A549 (cell line): Measurements from ENCODE around the gene KLHL13. TPM values are rescaled to one million over a fixed set of nuclear protein-coding genes. Genes with fewer than 3 reads are reported as not detected.

ENCODE experiments used
- ATAC-seq, 2 experiments: fragments of 200-7000 bp in 1 of 2; fragments of >200 bp in 1 of 2; cut with Nextera tagmentation in 1 of 2; cut with Tn5 transposase in 1 of 2; 3 replicates each; pipeline versions ENCODE4 v1.8.0 to v1.9.1; 2018 to 2020; ENCODE audit warnings: mild to moderate bottlenecking in 1 of 2, moderate library complexity in 1 of 2
- CTCF ChIA-PET: fragments of 300-600 bp; sonication (Branson Sonifier 250); formaldehyde crosslinking; extraction: SDS; loops from one replicate; lab custom pipeline; 2021; ENCODE audit warnings: antibody characterized with exemption, inconsistent platforms; lab: Yijun Ruan, JAX
- POLR2A ChIA-PET: fragments of 350-600 bp; formaldehyde crosslinking; extraction: SDS; loops from one replicate; lab custom pipeline; 2021; ENCODE audit warnings: antibody characterized with exemption, inconsistent platforms; lab: Yijun Ruan, JAX
- DNase-seq, 2 experiments: peaks; one replicate each; pipeline versions ENCODE4 v3.0.0 to v3.0.0-alpha.2; 2011 to 2016; ENCODE audit warnings: low read depth in 1 of 2, low spot score in 1 of 2
- FAIRE-seq: peaks from 2 replicates; lab custom pipeline; 2011; peaks lifted over from hg19 to GRCh38; lab: Jason Lieb, UNC
- H3K27ac ChIP-seq, 2 experiments: fragments of >200 bp; sonication (Bioruptor Twin); formaldehyde crosslinking; 3 replicates each; pipeline ENCODE4 v1.5.1; 2016 to 2017
- H3K4me1 ChIP-seq: fragments of >200 bp; sonication (Bioruptor Twin); formaldehyde crosslinking; 3 replicates; pipeline ENCODE4 v1.6.1; 2016
- H3K4me2 ChIP-seq: fragments of >200 bp; sonication (Bioruptor Twin); formaldehyde crosslinking; 3 replicates; pipeline ENCODE4 v1.6.1; 2016
- H3K4me3 ChIP-seq: fragments of >200 bp; sonication (Bioruptor Twin); formaldehyde crosslinking; 3 replicates; pipeline ENCODE4 v1.5.1; 2016
- H3K9me3 ChIP-seq: fragments of >200 bp; sonication (Bioruptor Twin); formaldehyde crosslinking; 3 replicates; pipeline ENCODE4 v1.6.1; 2016
- CBX2 ChIP-seq: fragments of 200-600 bp; sonication (generic); IDR thresholded peaks from 2 replicates; pipeline ENCODE4 v1.6.1; 2016; ENCODE audit warnings: low read depth, mild to moderate bottlenecking, borderline replicate concordance
- CHD2 ChIP-seq: fragments of 150-350 bp; IDR thresholded peaks from 2 replicates; pipeline ENCODE4 v1.6.1; 2014; ENCODE audit warnings: low read length; ENCODE audit not compliant: partially characterized antibody
- CTCF ChIP-seq: fragments of >200 bp; sonication (Bioruptor Twin); formaldehyde crosslinking; IDR thresholded peaks from 3 replicates; pipeline ENCODE4 v1.5.1; 2016
- EHF ChIP-seq: fragments of 250-450 bp; sonication (Bioruptor Pico); IDR thresholded peaks from 2 replicates; pipeline ENCODE4 v1.5.0; 2020; ENCODE audit warnings: mild to moderate bottlenecking
- FOSL2 ChIP-seq, 2 experiments: fragments of 450-650 bp in 1 of 2; fragments of >200 bp in 1 of 2; sonication (Bioruptor Twin) in 1 of 2; formaldehyde crosslinking; IDR thresholded peaks; 2 replicates each; pipeline versions ENCODE4 v1.5.0 to v1.6.1; 2016 to 2020; ENCODE audit warnings: mild to moderate bottlenecking in 1 of 2, moderate library complexity in 1 of 2
- GATA3 ChIP-seq: IDR thresholded peaks from 2 replicates; pipeline ENCODE4 v1.6.1; 2012; ENCODE audit warnings: borderline replicate concordance
- HEYL ChIP-seq: fragments of 250-450 bp; sonication (Bioruptor Pico); IDR thresholded peaks from 2 replicates; pipeline ENCODE4 v1.8.0; 2021; ENCODE audit warnings: mild to moderate bottlenecking, moderate library complexity
- HOXB5 ChIP-seq: fragments of 250-450 bp; sonication (Bioruptor Pico); IDR thresholded peaks from 2 replicates; pipeline ENCODE4 v1.5.0; 2020; ENCODE audit warnings: mild to moderate bottlenecking, moderate library complexity
- JUN ChIP-seq, 2 experiments: fragments of >200 bp; sonication (Bioruptor Twin); formaldehyde crosslinking; IDR thresholded peaks; 2 replicates in 1 of 2; 3 replicates in 1 of 2; pipeline ENCODE4 v1.6.1; 2016 to 2017
- KDM1A ChIP-seq: fragments of 200-600 bp; sonication (generic); IDR thresholded peaks from 2 replicates; pipeline ENCODE4 v1.6.1; 2016; ENCODE audit warnings: low read depth, mild to moderate bottlenecking
- KDM5A ChIP-seq: fragments of 200-600 bp; sonication (generic); IDR thresholded peaks from 2 replicates; pipeline ENCODE4 v1.6.1; 2016; ENCODE audit warnings: antibody characterized with exemption, mild to moderate bottlenecking
- MAFK ChIP-seq: fragments of 450-650 bp; IDR thresholded peaks from 2 replicates; pipeline ENCODE4 v1.6.1; 2014; ENCODE audit not compliant: partially characterized antibody
- MAX ChIP-seq: IDR thresholded peaks from 2 replicates; pipeline ENCODE4 v1.6.1; 2012
- MAZ ChIP-seq: fragments of 150-350 bp; IDR thresholded peaks from 2 replicates; pipeline ENCODE4 v1.6.1; 2014; ENCODE audit warnings: antibody characterized with exemption, low read depth, low read length, borderline replicate concordance
- MYC ChIP-seq: IDR thresholded peaks from 2 replicates; pipeline ENCODE4 v1.6.1; 2012; ENCODE audit warnings: mild to moderate bottlenecking, inconsistent platforms, low read length, improper control_type of control experiment, borderline replicate concordance
- NFE2L2 ChIP-seq: fragments of 150-350 bp; conservative IDR thresholded peaks from 2 replicates; pipeline ENCODE4 v1.6.1; 2014; ENCODE audit warnings: low read length
- RAD21 ChIP-seq, 2 experiments: fragments of >200 bp in 1 of 2; sonication (Bioruptor Twin) in 1 of 2; formaldehyde crosslinking in 1 of 2; IDR thresholded peaks in 1 of 2; conservative IDR thresholded peaks in 1 of 2; 2 replicates in 1 of 2; 3 replicates in 1 of 2; pipeline ENCODE4 v1.6.1; 2012 to 2018; ENCODE audit warnings: inconsistent platforms in 1 of 2
- RFX5 ChIP-seq: fragments of 450-650 bp; IDR thresholded peaks from 2 replicates; pipeline ENCODE4 v1.7.1; 2014; ENCODE audit warnings: antibody characterized with exemption, mild to moderate bottlenecking, moderate library complexity
- TFCP2L1 ChIP-seq: fragments of 250-450 bp; sonication (Bioruptor Pico); IDR thresholded peaks from 2 replicates; pipeline ENCODE4 v1.5.0; 2021; ENCODE audit warnings: mild to moderate bottlenecking
- ZC3H11A ChIP-seq: fragments of 450-650 bp; IDR thresholded peaks from 2 replicates; pipeline ENCODE4 v1.6.1; 2014; ENCODE audit warnings: antibody characterized with exemption, mild to moderate bottlenecking
- ZSCAN20 ChIP-seq: fragments of 250-450 bp; sonication (Bioruptor Pico); IDR thresholded peaks from 2 replicates; pipeline ENCODE4 v1.8.0; 2022; ENCODE audit warnings: mild to moderate bottlenecking, moderate library complexity
- WGBS: methylation state at CpG from one replicate; pipeline ENCODE4 v1.1.6; 2017; ENCODE audit errors: missing lambda C conversion rate; 5-methylcytosine and 5-hydroxymethylcytosine counted together
- polyA plus RNA-seq, 4 experiments: library from polyadenylated mRNA; depleted of rRNA in 3 of 4; stranded (reverse); fragments of >200 nt; fragmentation: RNase III in 1 of 4; extraction: RNeasy Plus Mini Kit Qiagen cat#74134 plus additional on column Dnase treatment in 1 of 4; gene quantifications; 2 replicates in 3 of 4; 3 replicates in 1 of 4; pipeline ENCODE4 v1.2.3, GENCODE V29; 2011 to 2017
- TF ChIP-seq, protein P1 (sequence below): fragments of >200 bp; sonication (Bioruptor Twin); formaldehyde crosslinking; IDR thresholded peaks from 2 replicates; pipeline ENCODE4 v1.6.1; 2016

The KLHL13 gene
- polyA plus RNA-seq, 2 of the 4 experiments (the other 2 are of a cell fraction): 0.76 to 1.0 TPM

GRCh38 chrX:118156254-118156952, 39.8 kb upstream of the KLHL13 start (continued):
- no peak for TF ChIP-seq CBX2
- no peak for TF ChIP-seq TFCP2L1
- TF ChIP-seq JUN (IDR thresholded peaks at IDR 0.05): no peak

DNA sequence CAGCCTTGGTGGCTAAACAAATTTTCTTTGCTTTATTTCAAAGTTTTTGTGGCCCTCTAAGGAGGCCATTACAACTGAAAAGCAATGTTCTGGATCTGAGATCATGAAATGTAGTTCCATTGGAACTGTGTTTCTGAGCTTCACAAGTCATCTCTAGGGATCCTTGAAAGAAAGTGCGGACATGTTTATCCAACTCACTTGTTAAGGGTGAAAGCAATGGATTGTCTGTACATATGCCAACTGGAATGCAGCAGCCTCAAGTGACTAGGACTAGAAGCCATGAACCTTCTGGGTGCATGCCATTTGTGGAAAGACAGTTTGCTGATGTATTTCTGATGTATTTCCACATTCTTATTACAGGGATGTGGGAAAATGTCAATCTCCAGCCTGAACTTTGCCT, 36.7 kb upstream of the KLHL13 start:
- H3K27ac ChIP-seq: no peak overlapping the region
- no peak for FAIRE-seq
- CTCF ChIA-PET: no interaction called here
- TF ChIP-seq MAX (no peak), FOSL2 (IDR thresholded peaks at IDR 0.05) (no peak), FOSL2 (CRISPR knock-in tag; IDR thresholded peaks at IDR 0.05) (no peak), JUN (IDR thresholded peaks at IDR 0.05) (no peak), CTCF (no peak), GATA3 (no peak), MAZ (no peak), KDM5A (no peak), HEYL (CRISPR knock-in tag) (no peak)
- TF ChIP-seq, all 56 proteins: peak for 0
- Histone ChIP-seq H3K4me1 (no peaks in the 10 kb centered on the region), H3K9me3 (no peaks in the 10 kb centered on the region), H3K4me3 (no peak overlapping the region), H3K4me2 (no peak overlapping the region)
- POLR2A ChIA-PET: no interaction called here
- no peak for DNase-seq
- no peak for ATAC-seq
- 82% methylated on average over 1 of the region's 1 CpG for WGBS

DNA sequence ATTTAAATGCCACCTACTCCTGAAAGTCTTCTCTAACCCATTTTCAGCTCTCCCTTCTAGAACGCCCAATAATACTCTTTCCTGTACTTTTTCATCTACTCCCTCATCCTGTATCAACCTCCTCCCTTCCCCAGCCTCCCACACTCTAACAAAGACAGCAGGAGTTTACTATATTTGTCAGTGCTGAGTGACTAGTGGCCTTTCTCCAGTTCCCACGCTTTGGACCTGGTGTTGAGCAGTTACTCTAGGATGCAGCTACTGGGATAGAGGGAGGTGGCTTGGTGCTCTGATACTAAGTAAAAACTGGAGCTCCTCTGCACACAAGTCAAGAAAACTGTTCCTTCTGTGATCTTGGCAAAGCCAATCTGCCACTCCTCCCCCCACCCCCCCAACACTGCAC, 36.1 kb upstream of the KLHL13 start:
- no peak overlapping the region for H3K4me2 ChIP-seq
- H3K4me3 ChIP-seq: no peak overlapping the region
- ATAC-seq: no peak
- WGBS: 30% methylated on average over 2 of the region's 2 CpGs
- TF ChIP-seq EHF (no peak), TFCP2L1 (no peak), KDM1A (no peak), MAFK (no peak), MYC (no peak), ZSCAN20 (no peak), HOXB5 (CRISPR knock-in tag) (no peak), GATA3 (no peak), CHD2 (no peak), NFE2L2 (no peak), RFX5 (no peak), RAD21 (conservative IDR thresholded peaks at IDR 0.05 in 1 of 2, IDR thresholded peaks at IDR 0.05 in 1 of 2) (no peak), ZC3H11A (no peak)
- TF ChIP-seq, protein P1, sequence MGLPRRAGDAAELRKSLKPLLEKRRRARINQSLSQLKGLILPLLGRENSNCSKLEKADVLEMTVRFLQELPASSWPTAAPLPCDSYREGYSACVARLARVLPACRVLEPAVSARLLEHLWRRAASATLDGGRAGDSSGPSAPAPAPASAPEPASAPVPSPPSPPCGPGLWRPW: no peak
- TF ChIP-seq, all 56 proteins: peak for 0
- FAIRE-seq (no peak), DNase-seq (no peak)
- POLR2A ChIA-PET: no interaction called here
- no peaks in the 10 kb centered on the region for H3K4me1 ChIP-seq
- CTCF ChIA-PET: no interaction called here
- H3K9me3 ChIP-seq: no peaks in the 10 kb centered on the region
- no peak overlapping the region for H3K27ac ChIP-seq
